Measurements from ENCODE around the gene MXD4. TPM values are rescaled to one million over a fixed set of nuclear protein-coding genes. Genes with fewer than 3 reads are reported as not detected.

The MXD4 gene
- total and polyA plus RNA-seq, 9 of the 15 experiments (the other 6 are each of a cell fraction or from before 2014, with no cell fraction given), result 0.06 to 13.5 (median 5.9) TPM

- Histone ChIP-seq H3K4me2 (ENCODE audit: insufficient read depth, low read length) (no peak overlapping the region), H3K4me3 (no peak overlapping the region), H3K27ac (ENCODE audit: extremely low read depth, low read depth, low read length) (no peak overlapping the region), H3K36me3 (ENCODE audit: control insufficient read depth, insufficient read depth, low read length) (peaks cover 4% of the 10 kb centered on the region; the same call in 1 of the 3 replicates), H3K4me1 (replicated peaks in 1 of 2; ENCODE audit: control insufficient read depth in 2 of 2, insufficient read depth in 2 of 2, low read length in 2 of 2) (peaks cover 0 to 59% of the 10 kb centered on the region in 2 experiments; a peak in 3 of 5 replicates), H3K9me1 (ENCODE audit: control insufficient read depth, insufficient read depth, low read length) (no peaks in the 10 kb centered on the region), H3K9ac (ENCODE audit: insufficient read depth in 1 of 2, low read depth in 2 of 2, low read length in 2 of 2) (no peak overlapping the region), H3K27me3 (ENCODE audit: control insufficient read depth in 2 of 2, insufficient read depth in 2 of 2, low read length in 2 of 2) (no peaks in the 10 kb centered on the region), H2AFZ (ENCODE audit: low read depth, low read length) (no peak overlapping the region), H3K9me3 (replicated peaks; ENCODE audit: control insufficient read depth, insufficient read depth, low read depth, low read length) (no peaks in the 10 kb centered on the region), H4K20me1 (replicated peaks; ENCODE audit: control insufficient read depth, insufficient read depth, low read length) (no peaks in the 10 kb centered on the region), H3K79me2 (ENCODE audit: control insufficient read depth, insufficient read depth, low read length) (no peaks in the 10 kb centered on the region)
- intact Hi-C loops (cut with micrococcal nuclease) (no loop called here), in situ Hi-C loops (cut with MboI) (no loop called here)
- no TSS peak for BruUV-seq (replicated peaks)
- 77% methylated on average over 13 of the region's 14 CpGs for WGBS (ENCODE audit: insufficient coverage, low coverage, missing lambda C conversion rate)
- ATAC-seq, result no peak
- POLR2A ChIA-PET, result interaction anchor here (0.6 kb wide), 1 partner anchor 15 kb away, joined by 3 read pairs; no protein-coding TSS in a partner anchor
- CTCF ChIA-PET (ENCODE audit: low intra/inter-chr PET ratio), result no interaction called here
- DNase-seq (ENCODE audit: extremely low read depth in 1 of 4, low spot score in 3 of 4), result no peak
- TF ChIP-seq DNMT1 (IDR thresholded peaks at IDR 0.05) (no peak), ZNF764 (CRISPR knock-in tag; IDR thresholded peaks at IDR 0.05; ENCODE audit: low read depth) (no peak), ZNF707 (CRISPR knock-in tag; conservative IDR thresholded peaks at IDR 0.05) (no peak), IFI16 (CRISPR knock-in tag; IDR thresholded peaks at IDR 0.05) (no peak), SMARCC2 (IDR thresholded peaks at IDR 0.05; ENCODE audit: low read depth) (no peak), RAD51 (IDR thresholded peaks at IDR 0.05; ENCODE audit: borderline replicate concordance, low read depth) (no peak), ZBTB12 (CRISPR knock-in tag; IDR thresholded peaks at IDR 0.05) (no peak), SMARCA4 (IDR thresholded peaks at IDR 0.05) (no peak), ZNF134 (CRISPR knock-in tag; conservative IDR thresholded peaks at IDR 0.05) (no peak)
- TF ChIP-seq, protein P1, sequence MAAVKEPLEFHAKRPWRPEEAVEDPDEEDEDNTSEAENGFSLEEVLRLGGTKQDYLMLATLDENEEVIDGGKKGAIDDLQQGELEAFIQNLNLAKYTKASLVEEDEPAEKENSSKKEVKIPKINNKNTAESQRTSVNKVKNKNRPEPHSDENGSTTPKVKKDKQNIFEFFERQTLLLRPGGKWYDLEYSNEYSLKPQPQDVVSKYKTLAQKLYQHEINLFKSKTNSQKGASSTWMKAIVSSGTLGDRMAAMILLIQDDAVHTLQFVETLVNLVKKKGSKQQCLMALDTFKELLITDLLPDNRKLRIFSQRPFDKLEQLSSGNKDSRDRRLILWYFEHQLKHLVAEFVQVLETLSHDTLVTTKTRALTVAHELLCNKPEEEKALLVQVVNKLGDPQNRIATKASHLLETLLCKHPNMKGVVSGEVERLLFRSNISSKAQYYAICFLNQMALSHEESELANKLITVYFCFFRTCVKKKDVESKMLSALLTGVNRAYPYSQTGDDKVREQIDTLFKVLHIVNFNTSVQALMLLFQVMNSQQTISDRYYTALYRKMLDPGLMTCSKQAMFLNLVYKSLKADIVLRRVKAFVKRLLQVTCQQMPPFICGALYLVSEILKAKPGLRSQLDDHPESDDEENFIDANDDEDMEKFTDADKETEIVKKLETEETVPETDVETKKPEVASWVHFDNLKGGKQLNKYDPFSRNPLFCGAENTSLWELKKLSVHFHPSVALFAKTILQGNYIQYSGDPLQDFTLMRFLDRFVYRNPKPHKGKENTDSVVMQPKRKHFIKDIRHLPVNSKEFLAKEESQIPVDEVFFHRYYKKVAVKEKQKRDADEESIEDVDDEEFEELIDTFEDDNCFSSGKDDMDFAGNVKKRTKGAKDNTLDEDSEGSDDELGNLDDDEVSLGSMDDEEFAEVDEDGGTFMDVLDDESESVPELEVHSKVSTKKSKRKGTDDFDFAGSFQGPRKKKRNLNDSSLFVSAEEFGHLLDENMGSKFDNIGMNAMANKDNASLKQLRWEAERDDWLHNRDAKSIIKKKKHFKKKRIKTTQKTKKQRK (IDR thresholded peaks at IDR 0.05; ENCODE audit: borderline replicate concordance, low read depth, low read length), result no peak
- TF ChIP-seq, protein P2, sequence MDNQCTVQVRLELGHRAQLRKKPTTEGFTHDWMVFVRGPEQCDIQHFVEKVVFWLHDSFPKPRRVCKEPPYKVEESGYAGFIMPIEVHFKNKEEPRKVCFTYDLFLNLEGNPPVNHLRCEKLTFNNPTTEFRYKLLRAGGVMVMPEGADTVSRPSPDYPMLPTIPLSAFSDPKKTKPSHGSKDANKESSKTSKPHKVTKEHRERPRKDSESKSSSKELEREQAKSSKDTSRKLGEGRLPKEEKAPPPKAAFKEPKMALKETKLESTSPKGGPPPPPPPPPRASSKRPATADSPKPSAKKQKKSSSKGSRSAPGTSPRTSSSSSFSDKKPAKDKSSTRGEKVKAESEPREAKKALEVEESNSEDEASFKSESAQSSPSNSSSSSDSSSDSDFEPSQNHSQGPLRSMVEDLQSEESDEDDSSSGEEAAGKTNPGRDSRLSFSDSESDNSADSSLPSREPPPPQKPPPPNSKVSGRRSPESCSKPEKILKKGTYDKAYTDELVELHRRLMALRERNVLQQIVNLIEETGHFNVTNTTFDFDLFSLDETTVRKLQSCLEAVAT (IDR thresholded peaks at IDR 0.05), result no peak
- FAIRE-seq, result no peak
These were observed 39.3 kb upstream of the MXD4 start for GRCh38 chr4:2301225-2301642.

Measured in K562 (cell line).